ENCODE data around the gene FADS3. TPM values are rescaled to one million over a fixed set of nuclear protein-coding genes. Genes with fewer than 3 reads are reported as not detected.

Gene FADS3
- total RNA-seq, 2 experiments from 2014 or later, result 6.9 TPM

DNA sequence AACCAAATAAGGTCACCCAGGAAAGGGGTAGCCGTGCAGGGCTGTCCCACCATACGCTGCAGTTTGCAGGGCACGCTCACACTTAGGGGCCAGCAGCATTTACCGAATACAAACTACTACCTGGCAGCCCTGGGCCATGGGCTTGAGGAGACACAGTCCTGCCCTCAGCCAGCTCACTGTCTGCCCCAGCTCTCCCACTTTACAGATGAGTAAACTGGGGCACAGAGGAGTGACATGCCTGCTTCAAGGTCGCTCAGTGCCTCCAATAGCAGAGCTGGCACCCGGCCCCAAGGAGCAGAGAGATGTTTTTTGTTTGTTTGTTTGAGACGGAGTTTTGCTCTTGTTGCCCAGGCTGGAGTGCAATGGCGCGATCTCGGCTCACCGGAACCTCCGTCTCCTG lies 2.8 kb downstream of the FADS3 start:
- Mint-ChIP-seq H3K27ac (no peak overlapping the region), H3K9me3 (no peaks in the 10 kb centered on the region), H3K36me3 (ENCODE audit: low read depth) (no peaks in the 10 kb centered on the region), H3K27me3 (no peaks in the 10 kb centered on the region), H3K4me3 (peak overlapping the region; percentile 38), H3K4me1 (ENCODE audit: low read depth) (peaks cover 9% of the 10 kb centered on the region)
- POLR2A ChIA-PET, result no interaction called here
- intact Hi-C loops (cut with DNase I, micrococcal nuclease), result no loop called here
- Histone ChIP-seq H3K4me3 (ENCODE audit: low read length) (no peak overlapping the region), H3K36me3 (ENCODE audit: insufficient read depth, low read length) (no peaks in the 10 kb centered on the region), H3K9me3 (ENCODE audit: control insufficient read depth in 1 of 2, insufficient read depth in 1 of 2, low read length in 2 of 2) (no peaks in the 10 kb centered on the region), H3K27me3 (ENCODE audit: control insufficient read depth in 1 of 2, insufficient read depth in 2 of 2, low read length in 2 of 2) (peaks cover 0 to 3% of the 10 kb centered on the region in 2 experiments), H3K4me1 (ENCODE audit: insufficient read depth, low read length) (peaks cover 22% of the 10 kb centered on the region), H3K27ac (ENCODE audit: low read depth in 1 of 2, low read length in 2 of 2) (no peak overlapping the region)
- TF ChIP-seq, protein P1, sequence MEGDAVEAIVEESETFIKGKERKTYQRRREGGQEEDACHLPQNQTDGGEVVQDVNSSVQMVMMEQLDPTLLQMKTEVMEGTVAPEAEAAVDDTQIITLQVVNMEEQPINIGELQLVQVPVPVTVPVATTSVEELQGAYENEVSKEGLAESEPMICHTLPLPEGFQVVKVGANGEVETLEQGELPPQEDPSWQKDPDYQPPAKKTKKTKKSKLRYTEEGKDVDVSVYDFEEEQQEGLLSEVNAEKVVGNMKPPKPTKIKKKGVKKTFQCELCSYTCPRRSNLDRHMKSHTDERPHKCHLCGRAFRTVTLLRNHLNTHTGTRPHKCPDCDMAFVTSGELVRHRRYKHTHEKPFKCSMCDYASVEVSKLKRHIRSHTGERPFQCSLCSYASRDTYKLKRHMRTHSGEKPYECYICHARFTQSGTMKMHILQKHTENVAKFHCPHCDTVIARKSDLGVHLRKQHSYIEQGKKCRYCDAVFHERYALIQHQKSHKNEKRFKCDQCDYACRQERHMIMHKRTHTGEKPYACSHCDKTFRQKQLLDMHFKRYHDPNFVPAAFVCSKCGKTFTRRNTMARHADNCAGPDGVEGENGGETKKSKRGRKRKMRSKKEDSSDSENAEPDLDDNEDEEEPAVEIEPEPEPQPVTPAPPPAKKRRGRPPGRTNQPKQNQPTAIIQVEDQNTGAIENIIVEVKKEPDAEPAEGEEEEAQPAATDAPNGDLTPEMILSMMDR (IDR thresholded peaks at IDR 0.05), result no peak
- CTCF ChIA-PET, result interaction anchor here (0.7 to 1.2 kb wide), 2 partner anchors 10 to 220 kb away, joined by 3 to 4 read pairs; no protein-coding TSS in a partner anchor
- ATAC-seq (ENCODE audit: poor library complexity) (no peak), DNase-seq (no peak)

DNA sequence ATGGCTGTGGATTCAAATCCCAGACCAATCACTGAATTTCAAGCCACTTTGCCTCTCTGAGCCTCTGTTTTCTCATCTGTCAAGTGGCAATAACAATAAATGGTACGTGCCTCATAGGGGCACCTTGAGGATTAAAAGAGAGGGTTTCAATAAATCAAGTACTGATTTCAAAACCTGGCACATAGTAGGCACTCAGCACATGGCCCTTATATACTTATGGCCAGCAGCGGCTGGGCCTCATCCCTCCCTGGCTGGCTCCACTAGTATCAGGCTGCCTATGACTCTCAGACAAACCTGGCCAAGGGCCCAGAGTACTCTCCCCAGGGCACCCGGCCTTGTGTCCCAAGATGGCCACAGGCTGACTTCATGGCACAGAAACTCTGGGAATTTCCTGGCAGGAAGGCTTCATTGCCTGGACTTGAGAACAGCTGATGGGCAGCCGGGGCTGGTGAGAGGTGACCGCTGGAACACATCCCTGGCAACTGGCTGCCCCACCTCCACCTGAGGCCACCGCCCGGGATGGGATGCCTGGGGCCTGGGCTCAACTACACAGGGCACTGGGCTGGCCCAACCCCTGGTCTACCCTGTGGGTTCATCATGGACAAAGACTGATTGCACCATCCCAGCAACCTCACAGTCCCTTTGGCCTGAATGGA lies 3.4 kb downstream of the FADS3 start:
- Mint-ChIP-seq H3K36me3 (ENCODE audit: low read depth) (no peaks in the 10 kb centered on the region), H3K27me3 (no peaks in the 10 kb centered on the region), H3K4me1 (ENCODE audit: low read depth) (peaks cover 9% of the 10 kb centered on the region), H3K4me3 (peak overlapping the region; percentile 15), H3K27ac (no peak overlapping the region), H3K9me3 (no peaks in the 10 kb centered on the region)
- intact Hi-C loops (cut with DNase I, micrococcal nuclease), result no loop called here
- TF ChIP-seq, protein P1 (IDR thresholded peaks at IDR 0.05), result no peak
- no peaks in the 10 kb centered on the region for H3K36me3 ChIP-seq (ENCODE audit: insufficient read depth, low read length)
- H3K4me3 ChIP-seq (ENCODE audit: low read length), result no peak overlapping the region
- H3K27me3 ChIP-seq (ENCODE audit: control insufficient read depth in 1 of 2, insufficient read depth in 2 of 2, low read length in 2 of 2), result peaks cover 0 to 3% of the 10 kb centered on the region in 2 experiments
- H3K27ac ChIP-seq (ENCODE audit: low read depth in 1 of 2, low read length in 2 of 2), result no peak overlapping the region
- peaks cover 22% of the 10 kb centered on the region for H3K4me1 ChIP-seq (ENCODE audit: insufficient read depth, low read length)
- CTCF ChIA-PET, result interaction anchor here (1.2 kb wide), 1 partner anchor 11 kb away, joined by 4 read pairs; no protein-coding TSS in a partner anchor
- ATAC-seq (ENCODE audit: poor library complexity) (no peak), DNase-seq (no peak)
- POLR2A ChIA-PET, result no interaction called here
- H3K9me3 ChIP-seq (ENCODE audit: control insufficient read depth in 1 of 2, insufficient read depth in 1 of 2, low read length in 2 of 2), result no peaks in the 10 kb centered on the region

DNA sequence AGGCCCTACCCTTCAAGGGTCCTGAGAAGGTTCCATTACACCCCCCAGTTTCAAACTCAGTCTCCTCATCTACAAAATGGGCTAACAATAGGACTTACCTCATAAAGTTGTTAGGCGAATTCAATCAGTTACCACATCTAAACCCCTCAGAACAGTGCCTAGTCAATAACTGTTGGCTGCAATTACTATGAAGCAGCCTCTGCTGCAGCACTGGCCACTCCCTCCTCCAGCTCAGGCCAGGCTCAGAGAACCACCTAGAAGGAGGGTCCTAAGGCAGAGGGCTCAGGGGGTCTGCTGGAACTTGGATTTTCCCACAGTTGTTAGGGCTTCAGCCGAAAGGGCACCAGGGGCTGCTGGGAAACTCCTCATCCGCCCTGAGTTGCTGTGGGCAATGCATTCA lies 4.7 kb downstream of the FADS3 start:
- H3K4me3 ChIP-seq (ENCODE audit: low read length), result no peak overlapping the region
- peaks cover 4% of the 10 kb centered on the region for H3K4me1 Mint-ChIP-seq (ENCODE audit: low read depth)
- no peaks in the 10 kb centered on the region for H3K36me3 ChIP-seq (ENCODE audit: insufficient read depth, low read length)
- TF ChIP-seq, protein P1 (IDR thresholded peaks at IDR 0.05), result no peak
- H3K27me3 ChIP-seq (ENCODE audit: control insufficient read depth in 1 of 2, insufficient read depth in 2 of 2, low read length in 2 of 2), result peaks cover 0 to 3% of the 10 kb centered on the region in 2 experiments
- no peaks in the 10 kb centered on the region for H3K36me3 Mint-ChIP-seq (ENCODE audit: low read depth)
- H3K4me1 ChIP-seq (ENCODE audit: insufficient read depth, low read length), result peaks cover 14% of the 10 kb centered on the region
- ATAC-seq (ENCODE audit: poor library complexity) (no peak), DNase-seq (no peak)
- POLR2A ChIA-PET, result no interaction called here
- no peaks in the 10 kb centered on the region for H3K9me3 Mint-ChIP-seq
- CTCF ChIA-PET, result no interaction called here
- intact Hi-C loops (cut with DNase I, micrococcal nuclease), result no loop called here
- no peak overlapping the region for H3K27ac ChIP-seq (ENCODE audit: low read depth in 1 of 2, low read length in 2 of 2)
- H3K4me3 Mint-ChIP-seq, result no peak overlapping the region
- H3K27ac Mint-ChIP-seq, result no peak overlapping the region
- no peaks in the 10 kb centered on the region for H3K9me3 ChIP-seq (ENCODE audit: control insufficient read depth in 1 of 2, insufficient read depth in 1 of 2, low read length in 2 of 2)
- no peaks in the 10 kb centered on the region for H3K27me3 Mint-ChIP-seq

Data from CD4-positive, alpha-beta T cell (primary cell).